T-cell (primary cell): ENCODE results near the gene MAP2K7. TPM values are rescaled to one million over a fixed set of nuclear protein-coding genes. Genes with fewer than 3 reads are reported as not detected.

ENCODE experiments used
- ATAC-seq, 4 experiments: fragments of 200-7000 bp in 3 of 4; fragments of 150-1000 bp in 1 of 4; cut with Tn5 transposase; replicated peaks in 1 of 4; 1 replicate in 3 of 4; 2 replicates in 1 of 4; pipeline ENCODE4 v1.10.0; 2021; ENCODE audit warnings: moderate library complexity in 3 of 4, mild to moderate bottlenecking in 2 of 4, moderate number of reproducible peaks in 1 of 4
- CTCF ChIA-PET, 2 donors: fragments of 300-600 bp; sonication (Branson Sonifier 250); formaldehyde crosslinking; loops; one replicate each; lab custom pipeline; 2022; ENCODE audit warnings: antibody characterized with exemption in 2 of 2; lab: Charles Lee
- POLR2A ChIA-PET, 2 donors: fragments of 300-600 bp; sonication (Branson Sonifier 250); formaldehyde crosslinking; loops; one replicate each; lab custom pipeline; 2022; ENCODE audit warnings: antibody characterized with exemption in 2 of 2; lab: Charles Lee
- DNase-seq, 35 experiments: peaks; one replicate each; pipeline versions ENCODE4 v3.0.0 to v3.0.0-alpha.2; 2013 to 2023
- H3K27ac ChIP-seq: one replicate; pipeline ENCODE4 v1.5.1; 2013; ENCODE audit warnings: low read length
- H3K27me3 ChIP-seq, 2 experiments: replicated peaks in 1 of 2; 1 replicate in 1 of 2; 2 replicates in 1 of 2; pipeline versions ENCODE4 v1.6.1 to v1.7.0; 2013; ENCODE audit warnings: low read length in 1 of 2, mixed read lengths in 1 of 2; ENCODE audit not compliant: control insufficient read depth in 2 of 2, insufficient read depth in 2 of 2; ENCODE audit errors: extremely low read depth in 1 of 2
- H3K36me3 ChIP-seq, 2 donors: 1 replicate in 1 of 2; 2 replicates in 1 of 2; pipeline versions ENCODE4 v1.6.1 to v1.7.0; 2013; ENCODE audit warnings: low read length in 1 of 2; ENCODE audit not compliant: control insufficient read depth in 2 of 2, insufficient read depth in 1 of 2; ENCODE audit errors: extremely low read depth in 1 of 2
- H3K4me1 ChIP-seq, 2 experiments: 1 replicate in 1 of 2; 2 replicates in 1 of 2; pipeline versions ENCODE4 v1.6.1 to v1.7.0; 2013; ENCODE audit warnings: low read length in 2 of 2, mixed read lengths in 1 of 2; ENCODE audit not compliant: insufficient read depth in 2 of 2, control insufficient read depth in 1 of 2; ENCODE audit errors: extremely low read depth in 1 of 2
- H3K4me3 ChIP-seq, 2 donors: 1 replicate in 1 of 2; 2 replicates in 1 of 2; pipeline versions ENCODE4 v1.5.1 to v1.7.0; 2013; ENCODE audit warnings: mild to moderate bottlenecking in 2 of 2, low read length in 1 of 2, moderate library complexity in 1 of 2; ENCODE audit not compliant: control insufficient read depth in 1 of 2; ENCODE audit errors: extremely low read depth in 1 of 2
- H3K9me3 ChIP-seq: 2 replicates; pipeline ENCODE4 v1.7.0; 2013
- H3K27ac Mint-ChIP-seq, 2 donors: one replicate each; pipeline ENCODE4 v1.8.0; 2020 to 2021; ENCODE audit warnings: mild to moderate bottlenecking in 2 of 2, mixed read lengths in 2 of 2
- H3K27me3 Mint-ChIP-seq, 2 donors: one replicate each; pipeline ENCODE4 v1.8.0; 2021 to 2022; ENCODE audit warnings: mixed read lengths in 2 of 2
- H3K36me3 Mint-ChIP-seq: one replicate; pipeline ENCODE4 v1.8.0; 2021; ENCODE audit warnings: mixed read lengths
- H3K4me1 Mint-ChIP-seq, 3 donors: one replicate each; pipeline ENCODE4 v1.8.0; 2020 to 2022; ENCODE audit warnings: mixed read lengths in 3 of 3, mild to moderate bottlenecking in 1 of 3
- H3K4me3 Mint-ChIP-seq, 3 donors: one replicate each; pipeline ENCODE4 v1.8.0; 2020 to 2022; ENCODE audit warnings: mild to moderate bottlenecking in 3 of 3, mixed read lengths in 3 of 3, moderate library complexity in 3 of 3
- H3K9me3 Mint-ChIP-seq, 3 donors: one replicate each; pipeline ENCODE4 v1.8.0; 2020 to 2022; ENCODE audit warnings: mixed read lengths in 3 of 3
- WGBS: methylation state at CpG from one replicate; pipeline ENCODE4 v1.1.5; 2013; ENCODE audit warnings: missing lambda C conversion rate; ENCODE audit not compliant: insufficient coverage; 5-methylcytosine and 5-hydroxymethylcytosine counted together
- total RNA-seq, 35 experiments: library from RNA in 6 of 35; stranded (reverse) in 6 of 35; fragments of 120-200 nt in 1 of 35; gene quantifications; one replicate each; pipeline versions ENCODE4 v1.2.1 to v1.2.4 and lab custom pipeline; 2013 to 2026

The MAP2K7 gene
- total RNA-seq, 5 donors from 2014 or later (not counting 1 experiment from before 2014, with no cell fraction given) = 68.1 to 93.1 (median 73.5) TPM

DNA sequence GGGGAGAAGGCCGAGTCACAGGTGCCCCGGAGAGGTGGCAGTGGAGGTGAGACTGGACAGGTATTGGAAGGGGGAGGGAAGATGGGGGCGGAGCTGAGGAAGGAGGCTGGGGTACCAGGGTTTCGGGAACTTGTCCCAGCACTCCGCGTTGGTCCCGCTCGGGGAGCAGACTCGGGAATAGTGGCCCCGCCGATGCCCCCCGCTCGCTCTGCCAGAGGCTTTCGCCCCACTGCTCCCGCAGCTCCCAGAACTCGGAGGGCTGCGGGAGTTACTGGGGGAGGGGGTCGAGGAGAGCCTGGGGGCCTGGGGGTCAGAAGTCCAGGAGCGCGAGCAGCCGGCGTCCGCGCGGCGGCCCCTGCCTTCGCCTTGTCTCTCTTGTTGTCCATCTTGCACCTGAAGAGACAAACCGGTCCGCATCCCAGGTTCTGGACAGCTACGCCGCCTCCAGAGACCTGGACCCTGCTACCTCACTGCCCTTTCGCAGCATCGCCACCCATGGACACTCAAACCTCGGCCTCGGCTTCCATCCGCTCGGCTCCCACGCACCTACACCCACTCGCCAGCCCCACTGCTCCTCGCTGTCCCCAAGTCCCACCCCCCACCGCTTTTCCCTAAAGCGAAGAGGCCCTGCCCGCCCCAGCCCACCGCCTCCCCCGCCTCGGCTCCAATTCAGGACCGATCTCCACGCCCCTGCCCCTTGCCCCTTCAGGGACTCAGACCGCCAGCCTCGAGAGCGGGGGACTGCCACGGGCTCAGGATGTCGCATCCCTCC, 30.2 kb upstream of the MAP2K7 start:
- H3K4me1 ChIP-seq = peaks cover 5 to 56% of the 10 kb centered on the region in 2 experiments
- no peaks in the 10 kb centered on the region for H3K36me3 Mint-ChIP-seq
- no peak overlapping the region for H3K4me3 ChIP-seq

DNA sequence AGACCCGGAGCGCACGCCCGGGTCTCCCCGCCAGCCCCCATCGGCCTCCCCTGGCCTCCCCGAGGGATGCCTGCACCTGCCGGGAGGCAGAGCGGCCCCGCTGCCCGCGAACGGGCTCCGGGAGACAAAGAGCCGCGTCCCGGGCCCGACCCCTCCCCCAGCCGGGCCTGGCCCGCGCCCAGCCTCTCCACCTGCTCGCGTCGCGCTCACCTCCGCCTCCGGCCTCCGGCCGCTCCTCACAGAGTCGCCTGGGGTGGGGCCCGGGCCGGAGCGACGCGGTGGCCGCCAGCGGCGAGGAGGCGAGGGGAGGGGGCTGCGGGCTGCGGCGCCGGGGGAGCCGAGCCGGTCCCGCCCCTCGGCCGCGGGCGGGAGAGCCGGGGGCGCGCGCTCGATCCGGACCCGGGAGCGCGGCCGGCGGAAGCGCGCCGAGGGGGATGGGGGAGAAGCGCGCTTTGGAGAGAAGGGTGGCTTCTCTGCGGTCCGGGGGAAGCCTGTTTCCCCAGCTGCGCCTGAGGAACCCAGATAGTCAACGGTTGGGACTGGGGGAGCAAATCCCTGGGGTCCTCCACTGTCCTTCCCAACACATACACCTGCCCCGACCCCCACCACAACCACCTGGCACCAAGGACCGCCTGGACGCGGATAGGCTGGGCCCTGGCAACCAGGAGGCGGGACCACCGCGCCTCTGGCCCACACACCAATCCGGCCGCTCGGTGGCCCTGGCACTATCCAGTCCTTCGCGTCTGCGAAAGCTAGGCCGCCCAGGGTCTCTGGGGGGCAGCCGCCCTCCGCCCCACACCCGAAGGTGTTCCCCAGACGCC, 29.4 kb upstream of the MAP2K7 start, which contains the start of gene PRR36:
Gene PRR36, minus strand, starts transcription at position 315 of the 821 bp plus-strand sequence. CDS start 701 bp downstream, outside the sequence.
- peak in 1 of 35 experiments; percentile 23 for DNase-seq
- 5% methylated on average over 57 of the region's 88 CpGs for WGBS
- H3K4me3 ChIP-seq = peak within 1 kb of the TSS; percentile 17 to 64
- CTCF ChIA-PET = no interaction called here
- H3K4me1 ChIP-seq = peaks cover 2 to 50% of the 10 kb centered on the region in 2 experiments
- no peak for ATAC-seq
- peaks cover 0 to 49% of the 10 kb centered on the region in 2 experiments for H3K27me3 ChIP-seq
- H3K27me3 Mint-ChIP-seq = peaks cover 13 to 19% of the 10 kb centered on the region in 2 donors
- H3K9me3 Mint-ChIP-seq = no peaks in the 10 kb centered on the region
- H3K4me3 Mint-ChIP-seq = peak within 1 kb of the TSS; percentile 62 to 72 (median 68)
- no peak within 1 kb of the TSS for H3K27ac ChIP-seq
- no peaks in the 10 kb centered on the region for H3K36me3 ChIP-seq
- no peaks in the 10 kb centered on the region for H3K9me3 ChIP-seq
- H3K36me3 Mint-ChIP-seq = no peaks in the 10 kb centered on the region
- POLR2A ChIA-PET = no interaction called here
- peaks cover 26 to 29% (median 26%) of the 10 kb centered on the region in 3 donors for H3K4me1 Mint-ChIP-seq
- H3K27ac Mint-ChIP-seq = no peak within 1 kb of the TSS

More for the DNA sequence above, 30.2 kb upstream of the MAP2K7 start:
- peaks cover 26 to 33% (median 31%) of the 10 kb centered on the region in 3 donors for H3K4me1 Mint-ChIP-seq
- peaks cover 0 to 49% of the 10 kb centered on the region in 2 experiments for H3K27me3 ChIP-seq
- no peak overlapping the region for H3K27ac ChIP-seq
- H3K9me3 ChIP-seq = no peaks in the 10 kb centered on the region
- peak in 1 of 35 experiments; percentile 20 for DNase-seq
- ChIA-PET POLR2A (no interaction called here), CTCF (no interaction called here)
- no peaks in the 10 kb centered on the region for H3K36me3 ChIP-seq
- peak overlapping the region; percentile 62 to 72 (median 68) for H3K4me3 Mint-ChIP-seq
- peaks cover 13 to 19% of the 10 kb centered on the region in 2 donors for H3K27me3 Mint-ChIP-seq
- no peaks in the 10 kb centered on the region for H3K9me3 Mint-ChIP-seq
- no peak for ATAC-seq
- 31% methylated on average over 42 of the region's 53 CpGs for WGBS
- H3K27ac Mint-ChIP-seq = no peak overlapping the region

DNA sequence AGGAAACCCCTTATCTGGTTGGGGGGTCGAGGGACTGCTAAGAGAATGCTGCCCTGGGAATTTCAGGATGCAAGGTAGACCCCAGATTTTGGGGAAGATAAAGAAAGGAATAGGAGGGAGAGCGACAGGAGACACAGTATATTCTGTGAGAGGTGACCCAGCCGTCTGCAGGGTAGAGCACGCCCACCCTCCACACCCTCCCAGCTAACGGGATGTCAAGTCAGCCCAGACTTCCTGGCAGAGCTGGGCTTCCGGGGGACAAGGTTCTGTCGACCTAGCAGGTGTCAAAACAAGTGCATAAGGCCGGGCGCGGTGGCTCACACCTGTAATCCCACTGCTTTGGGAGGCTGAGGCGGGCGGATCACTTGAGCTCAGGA, 28.8 kb upstream of the MAP2K7 start:
- WGBS = 44% methylated on average over 8 of the region's 12 CpGs
- DNase-seq (no peak), ATAC-seq (peak in 1 of 4 experiments; percentile 24)
- H3K36me3 ChIP-seq = no peaks in the 10 kb centered on the region
- ChIA-PET CTCF (no interaction called here), POLR2A (interaction anchor here in 1 of 2 donors (0.6 kb wide), 1 partner anchor 378 kb away, joined by 6 read pairs; no protein-coding TSS in a partner anchor)
- H3K4me1 ChIP-seq = peaks cover 2 to 46% of the 10 kb centered on the region in 2 experiments
- peaks cover 23 to 28% (median 26%) of the 10 kb centered on the region in 3 donors for H3K4me1 Mint-ChIP-seq
- no peak overlapping the region for H3K27ac Mint-ChIP-seq
- no peaks in the 10 kb centered on the region for H3K9me3 Mint-ChIP-seq
- H3K27me3 ChIP-seq = peaks cover 0 to 51% of the 10 kb centered on the region in 2 experiments
- no peaks in the 10 kb centered on the region for H3K9me3 ChIP-seq
- H3K27ac ChIP-seq = no peak overlapping the region
- no peaks in the 10 kb centered on the region for H3K36me3 Mint-ChIP-seq
- peak overlapping the region; percentile 17 to 64 for H3K4me3 ChIP-seq
- peak overlapping the region; percentile 29 to 67 (median 50) for H3K4me3 Mint-ChIP-seq
- H3K27me3 Mint-ChIP-seq = peaks cover 13 to 19% of the 10 kb centered on the region in 2 donors

DNA sequence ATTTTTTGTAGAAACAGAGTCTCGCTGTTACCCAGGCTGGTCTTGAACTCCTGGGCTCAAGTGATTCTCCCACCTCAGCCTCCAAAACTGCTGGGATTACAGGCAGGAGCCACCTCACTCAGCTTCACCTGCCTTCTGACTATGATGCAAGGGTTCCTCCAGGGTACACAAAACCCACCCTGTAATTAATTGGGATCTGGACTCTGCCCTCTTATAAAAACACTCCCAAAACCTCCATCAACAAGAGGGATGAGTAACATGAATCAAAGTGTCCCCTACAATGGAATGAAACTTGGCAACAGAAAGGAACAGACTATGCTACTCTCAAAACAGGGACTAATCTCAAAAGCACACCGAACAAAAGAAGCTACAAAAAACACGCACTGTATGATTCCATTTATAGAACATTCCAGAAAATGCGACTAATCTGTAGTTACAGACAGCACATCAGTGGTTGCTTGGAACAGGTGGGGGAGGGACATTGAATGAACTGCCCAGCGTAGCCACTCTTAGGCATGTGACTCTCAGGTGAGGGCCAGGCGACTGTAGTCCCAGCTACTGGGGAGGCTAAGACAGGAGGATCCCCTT, 26.3 kb upstream of the MAP2K7 start:
- Mint-ChIP-seq H3K4me3 (peak overlapping the region in 1 of 3 donors; percentile 1), H3K27ac (no peak overlapping the region), H3K4me1 (peaks cover 0 to 13% (median 12%) of the 10 kb centered on the region in 3 donors), H3K27me3 (peaks cover 3 to 12% of the 10 kb centered on the region in 2 donors), H3K36me3 (no peaks in the 10 kb centered on the region), H3K9me3 (no peaks in the 10 kb centered on the region)
- Histone ChIP-seq H3K9me3 (no peaks in the 10 kb centered on the region), H3K4me1 (peaks cover 2 to 23% of the 10 kb centered on the region in 2 experiments), H3K27ac (no peak overlapping the region), H3K4me3 (no peak overlapping the region), H3K36me3 (no peaks in the 10 kb centered on the region), H3K27me3 (peaks cover 0 to 33% of the 10 kb centered on the region in 2 experiments)
- CTCF ChIA-PET = interaction anchor here in 1 of 2 donors (0.6 kb wide), 1 partner anchor 258 kb away, joined by 3 read pairs; no protein-coding TSS in a partner anchor
- no peak for ATAC-seq
- 97% methylated on average over 5 of the region's 6 CpGs for WGBS
- POLR2A ChIA-PET = no interaction called here
- no peak for DNase-seq

DNA sequence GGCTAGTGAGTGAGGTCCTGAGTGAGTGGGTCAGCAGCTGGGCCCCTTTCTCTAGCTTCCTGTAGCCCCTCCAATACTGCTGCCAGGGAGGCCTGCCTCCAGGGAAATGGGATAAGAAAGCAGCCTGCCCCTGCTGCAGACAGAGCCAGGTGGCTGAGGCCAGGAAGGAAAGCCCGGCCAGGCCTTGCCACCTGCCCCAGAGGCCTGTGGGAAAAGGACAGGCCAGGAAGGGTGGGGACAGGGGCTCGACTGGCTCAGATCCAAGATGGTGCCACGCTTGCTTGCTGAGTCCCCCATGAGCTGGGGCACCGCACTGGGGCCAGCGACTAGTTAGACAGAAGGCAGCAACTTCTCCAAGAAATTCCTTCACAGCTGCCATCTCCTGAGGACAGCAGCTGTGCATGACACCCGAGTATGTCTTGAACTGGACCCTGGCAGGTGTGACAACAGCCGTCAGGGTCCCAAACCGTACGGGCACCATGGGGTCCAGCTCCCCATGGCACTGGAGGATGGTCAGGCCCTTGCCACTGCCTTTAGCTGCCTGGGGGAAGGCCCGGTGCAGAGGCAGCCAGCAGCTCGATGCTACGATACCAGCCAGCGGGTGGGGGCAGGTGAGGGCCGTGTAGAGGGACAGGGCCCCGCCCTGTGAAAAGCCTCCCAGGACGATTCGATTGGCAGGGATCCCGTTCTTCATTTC, 24.4 kb upstream of the MAP2K7 start:
- DNase-seq (no peak), ATAC-seq (no peak)
- H3K27me3 Mint-ChIP-seq = peaks cover 0 to 3% of the 10 kb centered on the region in 2 donors
- H3K9me3 ChIP-seq = no peaks in the 10 kb centered on the region
- no peaks in the 10 kb centered on the region for H3K36me3 Mint-ChIP-seq
- no peaks in the 10 kb centered on the region for H3K9me3 Mint-ChIP-seq
- no peak overlapping the region for H3K27ac Mint-ChIP-seq
- 86% methylated on average over 10 of the region's 18 CpGs for WGBS
- POLR2A ChIA-PET = no interaction called here
- peaks cover 0 to 7% (median 4%) of the 10 kb centered on the region in 3 donors for H3K4me1 Mint-ChIP-seq
- peaks cover 2 to 8% of the 10 kb centered on the region in 2 experiments for H3K4me1 ChIP-seq
- CTCF ChIA-PET = no interaction called here
- no peak overlapping the region for H3K4me3 ChIP-seq
- peaks cover 0 to 16% of the 10 kb centered on the region in 2 experiments for H3K27me3 ChIP-seq
- no peaks in the 10 kb centered on the region for H3K36me3 ChIP-seq
- H3K4me3 Mint-ChIP-seq = no peak overlapping the region
- H3K27ac ChIP-seq = no peak overlapping the region
